Left lung (tissue), 10 donors: ENCODE results near the gene B4GALNT1. TPM values are rescaled to one million over a fixed set of nuclear protein-coding genes. Genes with fewer than 3 reads are reported as not detected.
"Not testable (repeated sequence)": the region's sequence is repeated elsewhere in the genome, so short reads cannot be mapped to it uniquely, and the experiment has no call there.

ENCODE experiments used
- ATAC-seq: fragments of 200-7000 bp; cut with Tn5 transposase; one replicate; pipeline ENCODE4 v1.9.1; 2020; ENCODE audit warnings: moderate library complexity
- DNase-seq, 4 donors: peaks; one replicate each; pipeline ENCODE4 v3.0.0-alpha.2; 2013 to 2020
- H3K27ac ChIP-seq, 2 donors: fragments of 200-600 bp; sonication (generic) in 1 of 2; one replicate each; pipeline versions ENCODE4 v1.5.0 to v1.8.0; 2020 to 2021
- H3K27me3 ChIP-seq, 2 donors: fragments of 200-600 bp; sonication (generic) in 1 of 2; one replicate each; pipeline versions ENCODE4 v1.5.0 to v1.8.0; 2020 to 2021
- H3K36me3 ChIP-seq, 2 donors: fragments of 200-600 bp; sonication (generic) in 1 of 2; one replicate each; pipeline versions ENCODE4 v1.5.0 to v1.8.0; 2020 to 2021
- H3K4me1 ChIP-seq, 2 donors: fragments of 200-600 bp; one replicate each; pipeline ENCODE4 v1.8.0; 2021
- H3K4me3 ChIP-seq, 2 donors: fragments of 200-600 bp; sonication (generic) in 1 of 2; one replicate each; pipeline versions ENCODE4 v1.5.0 to v1.8.0; 2020 to 2021; ENCODE audit warnings: mild to moderate bottlenecking in 1 of 2
- H3K9me3 ChIP-seq, 2 donors: fragments of 200-600 bp; sonication (generic) in 1 of 2; one replicate each; pipeline versions ENCODE4 v1.5.0 to v1.8.0; 2020 to 2021
- CTCF ChIP-seq, 2 donors: fragments of 200-600 bp; sonication (generic) in 1 of 2; IDR thresholded peaks; one replicate each; pipeline versions ENCODE4 v1.5.0 to v1.8.0; 2021; ENCODE audit warnings: antibody characterized with exemption in 2 of 2
- intact Hi-C, 2 donors: fragments of 100-400 bp; cut with DNase I; formaldehyde crosslinking; loops; one replicate each; pipeline versions ENCODE4 v1.11.2 to v1.14.2; 2022
- polyA plus RNA-seq, 6 donors: library from polyadenylated mRNA; unstranded; fragments of 120-200 nt; gene quantifications; one replicate each; pipeline ENCODE4 v1.2.1, GENCODE V29; 2013; ENCODE audit not compliant: insufficient read length in 6 of 6
- total RNA-seq, 2 donors: library from RNA; stranded (reverse); fragmentation: NEBNext Ultra II Directional; extraction: Animal tissue kit (Norgen Biotek cat#: 25700); gene quantifications; one replicate each; pipeline ENCODE4 v1.2.1, GENCODE V29; 2021
- donor health status: DM: no; HTN: yes; CAD: no.
- donor health status: DM: no; HTN: no; CAD: no.

B4GALNT1 gene
- total and polyA plus RNA-seq, 8 donors, result 0.78 to 3.8 (median 1.4) TPM

GRCh38 chr12:57655541-57656240, 22.7 kb upstream of the B4GALNT1 start:
- Histone ChIP-seq H3K4me1 (no peaks in the 10 kb centered on the region), H3K36me3 (no peaks in the 10 kb centered on the region), H3K27ac (no peak overlapping the region), H3K27me3 (no peaks in the 10 kb centered on the region), H3K4me3 (no peak overlapping the region), H3K9me3 (peaks cover 0 to 6% of the 10 kb centered on the region in 2 donors)
- no peak for ATAC-seq
- intact Hi-C loops, result no loop called here
- TF ChIP-seq CTCF (IDR thresholded peaks at IDR 0.05), result no peak
- DNase-seq, result no peak

- Histone ChIP-seq H3K9me3 (peaks cover 0 to 6% of the 10 kb centered on the region in 2 donors), H3K36me3 (no peaks in the 10 kb centered on the region), H3K4me1 (no peaks in the 10 kb centered on the region), H3K27me3 (no peaks in the 10 kb centered on the region), H3K27ac (no peak overlapping the region), H3K4me3 (no peak overlapping the region)
- no peak for TF ChIP-seq CTCF (IDR thresholded peaks at IDR 0.05)
- no peak for ATAC-seq
- intact Hi-C loops, result no loop called here
- DNase-seq, result no peak
Observed at GRCh38 chr12:57654042-57654441, 21.0 kb upstream of the B4GALNT1 start.

- intact Hi-C loops, result not testable (repeated sequence)
Observed at GRCh38 chr12:57646659-57647049, 13.7 kb upstream of the B4GALNT1 start.

GRCh38 chr12:57645990-57646658, 13.1 kb upstream of the B4GALNT1 start:
- ATAC-seq, result not testable (repeated sequence)

More at GRCh38 chr12:57646659-57647049, 13.7 kb upstream of the B4GALNT1 start:
- not testable (repeated sequence) for H3K4me3 ChIP-seq, ATAC-seq, H3K36me3 ChIP-seq, H3K27ac ChIP-seq, DNase-seq, H3K4me1 ChIP-seq
- Histone ChIP-seq H3K27me3 (peaks cover 0 to 19% of the 10 kb centered on the region in 2 donors), H3K9me3 (peaks cover 0 to 20% of the 10 kb centered on the region in 2 donors)

GRCh38 chr12:57641699-57642442, 8.9 kb upstream of the B4GALNT1 start:
- peaks cover 0 to 47% of the 10 kb centered on the region in 2 donors for H3K27me3 ChIP-seq
- no peak for TF ChIP-seq CTCF (IDR thresholded peaks at IDR 0.05)
- intact Hi-C loops, result no loop called here
- H3K9me3 ChIP-seq, result peaks cover 0 to 20% of the 10 kb centered on the region in 2 donors
- ATAC-seq, result no peak
- DNase-seq, result no peak
- no peak overlapping the region for H3K27ac ChIP-seq
- no peaks in the 10 kb centered on the region for H3K36me3 ChIP-seq
- H3K4me3 ChIP-seq, result no peak overlapping the region
- H3K4me1 ChIP-seq, result no peaks in the 10 kb centered on the region

More at GRCh38 chr12:57645990-57646658, 13.1 kb upstream of the B4GALNT1 start:
- H3K4me1 ChIP-seq, H3K36me3 ChIP-seq, intact Hi-C loops, H3K4me3 ChIP-seq, DNase-seq, H3K27ac ChIP-seq: not testable (repeated sequence)
- Histone ChIP-seq H3K9me3 (peaks cover 0 to 20% of the 10 kb centered on the region in 2 donors), H3K27me3 (peaks cover 0 to 24% of the 10 kb centered on the region in 2 donors)
